Esophagus muscularis mucosa (tissue), 4 donors: ENCODE results near the gene CILP2.

Experiments used
- EP300 ChIP-seq: sonication (generic); formaldehyde crosslinking; IDR thresholded peaks from one replicate; pipeline ENCODE4 v1.6.1; 2017; ENCODE audit warnings: antibody characterized with exemption
- POLR2A ChIP-seq: fragments of 450-650 bp; IDR thresholded peaks from one replicate; pipeline ENCODE4 v1.6.1; 2017; ENCODE audit warnings: antibody characterized with exemption, moderate library complexity, mild to moderate bottlenecking, low read depth
- POLR2AphosphoS5 ChIP-seq, 2 donors: sonication (generic); formaldehyde crosslinking; IDR thresholded peaks; one replicate each; pipeline ENCODE4 v1.6.1; 2017; ENCODE audit warnings: antibody characterized with exemption in 2 of 2
- TF ChIP-seq, protein P1 (sequence below), 3 experiments: fragments of 200-600 bp in 2 of 3; fragments of 450-650 bp in 1 of 3; sonication (generic) in 2 of 3; IDR thresholded peaks; one replicate each; pipeline ENCODE4 v1.5.1; 2017 to 2019; ENCODE audit warnings: antibody characterized with exemption in 3 of 3, mild to moderate bottlenecking in 2 of 3, moderate library complexity in 1 of 3

- TF ChIP-seq, protein P1, sequence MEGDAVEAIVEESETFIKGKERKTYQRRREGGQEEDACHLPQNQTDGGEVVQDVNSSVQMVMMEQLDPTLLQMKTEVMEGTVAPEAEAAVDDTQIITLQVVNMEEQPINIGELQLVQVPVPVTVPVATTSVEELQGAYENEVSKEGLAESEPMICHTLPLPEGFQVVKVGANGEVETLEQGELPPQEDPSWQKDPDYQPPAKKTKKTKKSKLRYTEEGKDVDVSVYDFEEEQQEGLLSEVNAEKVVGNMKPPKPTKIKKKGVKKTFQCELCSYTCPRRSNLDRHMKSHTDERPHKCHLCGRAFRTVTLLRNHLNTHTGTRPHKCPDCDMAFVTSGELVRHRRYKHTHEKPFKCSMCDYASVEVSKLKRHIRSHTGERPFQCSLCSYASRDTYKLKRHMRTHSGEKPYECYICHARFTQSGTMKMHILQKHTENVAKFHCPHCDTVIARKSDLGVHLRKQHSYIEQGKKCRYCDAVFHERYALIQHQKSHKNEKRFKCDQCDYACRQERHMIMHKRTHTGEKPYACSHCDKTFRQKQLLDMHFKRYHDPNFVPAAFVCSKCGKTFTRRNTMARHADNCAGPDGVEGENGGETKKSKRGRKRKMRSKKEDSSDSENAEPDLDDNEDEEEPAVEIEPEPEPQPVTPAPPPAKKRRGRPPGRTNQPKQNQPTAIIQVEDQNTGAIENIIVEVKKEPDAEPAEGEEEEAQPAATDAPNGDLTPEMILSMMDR (IDR thresholded peaks at IDR 0.05) = no peak
- no peak for TF ChIP-seq POLR2A
- TF ChIP-seq POLR2AphosphoS5 (IDR thresholded peaks at IDR 0.05) = no peak
- no peak for TF ChIP-seq EP300
Observed at GRCh38 chr19:19500975-19501644, 37.0 kb upstream of the CILP2 start.
